ENCODE data around the gene PPP2R5E. TPM values are rescaled to one million over a fixed set of nuclear protein-coding genes. Genes with fewer than 3 reads are reported as not detected.

The PPP2R5E gene
- total and polyA plus RNA-seq, 11 donors = 6.2 to 44.2 (median 31.3) TPM

DNA sequence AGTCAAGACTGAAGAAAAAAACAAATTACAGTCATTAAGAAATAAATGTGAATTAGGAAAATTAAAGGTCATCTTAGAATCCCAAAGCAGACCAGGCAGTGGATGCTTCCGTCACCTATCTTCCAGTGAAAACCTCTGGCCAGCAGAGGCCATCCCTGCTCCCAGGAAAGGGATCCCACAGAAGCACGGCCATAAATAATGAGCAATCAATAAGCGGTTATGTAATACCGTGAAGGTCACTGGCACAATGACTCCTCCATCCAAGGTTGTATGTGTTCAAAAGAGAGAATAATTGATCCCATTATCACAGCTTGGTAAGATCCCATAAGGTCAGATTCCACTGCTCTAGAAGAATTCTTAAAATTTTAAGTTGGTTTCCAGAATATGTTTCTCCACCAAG is 85.7 kb downstream of the PPP2R5E start:
- ATAC-seq (no peak), DNase-seq (no peak)
- no peak overlapping the region for H3K27ac ChIP-seq
- intact Hi-C loops (cut with DNase I) = no loop called here
- peaks cover 0 to 2% (median 0%) of the 10 kb centered on the region in 9 donors for H3K36me3 ChIP-seq
- H3K4me3 ChIP-seq = no peak overlapping the region
- H3K27me3 ChIP-seq = no peaks in the 10 kb centered on the region
- no peaks in the 10 kb centered on the region for H3K9me3 ChIP-seq
- 81 to 93% (median 90%) methylated on average over 4 of the region's 4 CpGs for WGBS, 4 donors
- TF ChIP-seq, protein P1, sequence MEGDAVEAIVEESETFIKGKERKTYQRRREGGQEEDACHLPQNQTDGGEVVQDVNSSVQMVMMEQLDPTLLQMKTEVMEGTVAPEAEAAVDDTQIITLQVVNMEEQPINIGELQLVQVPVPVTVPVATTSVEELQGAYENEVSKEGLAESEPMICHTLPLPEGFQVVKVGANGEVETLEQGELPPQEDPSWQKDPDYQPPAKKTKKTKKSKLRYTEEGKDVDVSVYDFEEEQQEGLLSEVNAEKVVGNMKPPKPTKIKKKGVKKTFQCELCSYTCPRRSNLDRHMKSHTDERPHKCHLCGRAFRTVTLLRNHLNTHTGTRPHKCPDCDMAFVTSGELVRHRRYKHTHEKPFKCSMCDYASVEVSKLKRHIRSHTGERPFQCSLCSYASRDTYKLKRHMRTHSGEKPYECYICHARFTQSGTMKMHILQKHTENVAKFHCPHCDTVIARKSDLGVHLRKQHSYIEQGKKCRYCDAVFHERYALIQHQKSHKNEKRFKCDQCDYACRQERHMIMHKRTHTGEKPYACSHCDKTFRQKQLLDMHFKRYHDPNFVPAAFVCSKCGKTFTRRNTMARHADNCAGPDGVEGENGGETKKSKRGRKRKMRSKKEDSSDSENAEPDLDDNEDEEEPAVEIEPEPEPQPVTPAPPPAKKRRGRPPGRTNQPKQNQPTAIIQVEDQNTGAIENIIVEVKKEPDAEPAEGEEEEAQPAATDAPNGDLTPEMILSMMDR (IDR thresholded peaks at IDR 0.05) = no peak
- no peak for TF ChIP-seq POLR2A (IDR thresholded peaks at IDR 0.05)
- H3K4me1 ChIP-seq = peaks cover 0 to 35% (median 22%) of the 10 kb centered on the region in 12 donors

DNA sequence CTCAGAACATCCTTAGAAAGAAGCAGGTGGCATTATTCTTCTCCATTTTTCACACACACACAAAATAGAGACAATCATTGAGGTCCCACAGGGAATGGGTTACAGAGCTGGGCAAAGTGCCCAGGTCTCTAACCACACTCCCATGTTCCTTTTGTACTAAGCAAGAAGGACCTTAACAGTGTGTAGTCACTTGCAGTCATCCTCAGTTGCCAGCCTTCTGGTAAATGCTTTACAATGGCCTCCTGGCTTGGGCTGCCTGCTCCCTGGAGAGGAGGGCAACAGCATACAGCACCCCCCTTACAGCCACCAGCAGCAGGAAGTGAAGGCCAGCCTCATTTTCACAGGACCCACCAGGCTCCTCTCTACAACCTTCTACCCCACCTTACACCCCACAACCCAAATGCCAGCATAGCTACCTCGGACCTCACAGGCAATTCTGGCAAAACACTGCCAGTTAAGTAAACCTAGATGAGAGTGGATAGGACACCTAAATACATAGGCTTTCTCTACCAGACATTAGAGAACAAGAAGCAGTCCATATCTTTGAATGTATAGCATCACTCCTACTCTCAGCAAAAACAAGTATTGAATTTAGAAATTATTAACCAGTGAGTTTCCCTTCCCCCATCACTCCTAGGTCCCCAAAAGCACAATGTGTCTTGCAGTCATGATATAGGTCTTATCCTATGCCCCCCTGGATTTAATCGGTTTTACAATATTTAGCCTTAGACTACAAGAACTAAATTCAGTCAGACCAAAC is 88.1 kb downstream of the PPP2R5E start:
- TF ChIP-seq, protein P1 (IDR thresholded peaks at IDR 0.05) = no peak
- TF ChIP-seq POLR2A (IDR thresholded peaks at IDR 0.05) = no peak
- peaks cover 0 to 28% (median 21%) of the 10 kb centered on the region in 12 donors for H3K4me1 ChIP-seq
- intact Hi-C loops (cut with DNase I) = no loop called here
- H3K9me3 ChIP-seq = no peaks in the 10 kb centered on the region
- H3K4me3 ChIP-seq = no peak overlapping the region
- no peak overlapping the region for H3K27ac ChIP-seq
- DNase-seq = peak in 2 of 5 donors; percentile 31 to 40
- H3K27me3 ChIP-seq = no peaks in the 10 kb centered on the region
- H3K36me3 ChIP-seq = peaks cover 0 to 11% (median 0%) of the 10 kb centered on the region in 9 donors
- ATAC-seq = peak; percentile 15 to 64 (median 52)
- 78 to 92% (median 89%) methylated on average over 2 of the region's 2 CpGs for WGBS, 4 donors

DNA sequence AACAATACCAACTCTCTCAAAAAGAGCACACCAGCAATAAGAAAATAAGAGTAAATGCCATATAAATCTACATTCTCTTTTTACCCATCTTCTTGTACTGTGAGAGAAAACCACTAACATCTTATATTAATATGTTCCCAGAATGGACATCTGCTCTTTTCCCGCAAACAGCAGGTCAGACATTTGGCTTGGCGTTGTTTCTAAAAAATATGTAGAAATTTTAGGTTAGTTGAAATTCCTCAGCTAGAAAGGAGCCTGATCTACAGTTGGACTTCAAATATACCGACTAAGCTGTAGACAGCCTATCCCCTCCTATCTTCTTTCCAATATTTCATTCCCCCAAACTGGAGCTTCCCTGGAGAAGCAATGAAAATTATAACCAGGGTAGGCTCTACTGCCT is 88.7 kb downstream of the PPP2R5E start:
- H3K27me3 ChIP-seq = no peaks in the 10 kb centered on the region
- no peak overlapping the region for H3K27ac ChIP-seq
- no peaks in the 10 kb centered on the region for H3K9me3 ChIP-seq
- peak in 1 of 4 donors; percentile 5 for ATAC-seq
- intact Hi-C loops (cut with DNase I) = no loop called here
- H3K36me3 ChIP-seq = peaks cover 0 to 11% (median 0%) of the 10 kb centered on the region in 9 donors
- DNase-seq = no peak
- peaks cover 0 to 28% (median 17%) of the 10 kb centered on the region in 12 donors for H3K4me1 ChIP-seq
- TF ChIP-seq, protein P1 (IDR thresholded peaks at IDR 0.05) = no peak
- TF ChIP-seq POLR2A (IDR thresholded peaks at IDR 0.05) = no peak
- WGBS, 4 donors = 92 to 97% (median 93%) methylated on average over 3 of the region's 3 CpGs
- H3K4me3 ChIP-seq = no peak overlapping the region

DNA sequence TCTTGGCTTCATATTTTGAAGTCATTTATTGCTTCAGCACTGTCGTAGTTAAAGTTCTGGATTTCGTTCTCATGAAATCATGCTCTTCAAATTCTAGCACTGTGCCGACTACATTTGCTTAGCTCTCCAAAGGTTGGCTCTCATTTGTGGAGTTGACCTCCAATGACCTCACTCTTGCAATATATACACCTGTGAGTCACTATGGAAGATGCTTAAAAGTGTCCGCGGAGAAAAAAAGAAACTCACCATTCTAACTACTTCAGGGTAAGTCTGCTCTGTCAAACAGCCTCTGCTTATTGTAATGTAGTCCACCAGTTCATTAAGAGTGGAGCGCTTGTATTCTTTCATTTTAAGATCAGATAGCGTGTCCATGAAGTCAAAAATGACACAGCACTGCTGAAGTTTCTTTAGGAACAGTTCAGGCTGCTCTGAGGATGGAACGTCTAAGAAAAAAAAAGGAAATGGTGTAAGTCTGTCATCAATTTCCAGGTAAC is 89.7 kb downstream of the PPP2R5E start:
- DNase-seq (no peak), ATAC-seq (peak; percentile 37 to 71 (median 67))
- TF ChIP-seq, protein P1 (IDR thresholded peaks at IDR 0.05) = no peak
- TF ChIP-seq POLR2A (IDR thresholded peaks at IDR 0.05) = no peak
- H3K9me3 ChIP-seq = no peaks in the 10 kb centered on the region
- H3K27ac ChIP-seq = peak overlapping the region in 4 of 12 donors; percentile 1 to 57 (median 21)
- H3K4me1 ChIP-seq = peaks cover 0 to 28% (median 16%) of the 10 kb centered on the region in 12 donors
- no peaks in the 10 kb centered on the region for H3K27me3 ChIP-seq
- intact Hi-C loops (cut with DNase I) = no loop called here
- peak overlapping the region in 1 of 12 donors; percentile 14 for H3K4me3 ChIP-seq
- peaks cover 0 to 11% (median 0%) of the 10 kb centered on the region in 9 donors for H3K36me3 ChIP-seq
- 52 to 60% (median 54%) methylated on average over 8 of the region's 8 CpGs for WGBS, 4 donors
